ENCODE results near the gene PRR19.

DNA sequence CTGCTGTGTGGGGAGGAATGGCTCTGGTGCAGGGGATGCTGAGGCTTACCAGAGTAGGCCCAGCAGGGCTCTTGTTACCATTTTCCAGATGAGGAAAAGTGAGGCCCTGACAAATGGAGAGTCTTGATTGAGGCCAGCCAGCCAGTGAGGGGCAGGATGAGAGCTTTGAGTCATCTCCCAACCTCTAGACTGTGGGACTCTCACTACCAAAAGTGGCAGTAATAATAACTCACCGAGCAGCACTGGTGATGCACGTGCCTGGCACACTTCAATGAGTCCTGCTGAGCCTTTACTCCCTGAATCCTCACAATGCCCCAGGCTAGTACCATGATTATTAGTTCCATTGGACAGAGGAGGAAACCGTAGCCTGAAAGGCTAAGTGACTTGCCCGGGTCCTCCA is 25.1 kb upstream of the PRR19 start:
- no peak for TF ChIP-seq RAD21 (IDR thresholded peaks at IDR 0.05)
- TF ChIP-seq, protein P1, sequence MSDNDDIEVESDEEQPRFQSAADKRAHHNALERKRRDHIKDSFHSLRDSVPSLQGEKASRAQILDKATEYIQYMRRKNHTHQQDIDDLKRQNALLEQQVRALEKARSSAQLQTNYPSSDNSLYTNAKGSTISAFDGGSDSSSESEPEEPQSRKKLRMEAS (IDR thresholded peaks at IDR 0.05) = no peak
- TF ChIP-seq, protein P2, sequence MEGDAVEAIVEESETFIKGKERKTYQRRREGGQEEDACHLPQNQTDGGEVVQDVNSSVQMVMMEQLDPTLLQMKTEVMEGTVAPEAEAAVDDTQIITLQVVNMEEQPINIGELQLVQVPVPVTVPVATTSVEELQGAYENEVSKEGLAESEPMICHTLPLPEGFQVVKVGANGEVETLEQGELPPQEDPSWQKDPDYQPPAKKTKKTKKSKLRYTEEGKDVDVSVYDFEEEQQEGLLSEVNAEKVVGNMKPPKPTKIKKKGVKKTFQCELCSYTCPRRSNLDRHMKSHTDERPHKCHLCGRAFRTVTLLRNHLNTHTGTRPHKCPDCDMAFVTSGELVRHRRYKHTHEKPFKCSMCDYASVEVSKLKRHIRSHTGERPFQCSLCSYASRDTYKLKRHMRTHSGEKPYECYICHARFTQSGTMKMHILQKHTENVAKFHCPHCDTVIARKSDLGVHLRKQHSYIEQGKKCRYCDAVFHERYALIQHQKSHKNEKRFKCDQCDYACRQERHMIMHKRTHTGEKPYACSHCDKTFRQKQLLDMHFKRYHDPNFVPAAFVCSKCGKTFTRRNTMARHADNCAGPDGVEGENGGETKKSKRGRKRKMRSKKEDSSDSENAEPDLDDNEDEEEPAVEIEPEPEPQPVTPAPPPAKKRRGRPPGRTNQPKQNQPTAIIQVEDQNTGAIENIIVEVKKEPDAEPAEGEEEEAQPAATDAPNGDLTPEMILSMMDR (IDR thresholded peaks at IDR 0.05; ENCODE audit: low read depth, low read length, missing input control) = no peak
